SU-DHL-6 (cell line): ENCODE measurements around the gene NTM.

Experiments used
- H2AFZ ChIP-seq: fragments of 200-600 bp; sonication (generic); 2 replicates; pipeline ENCODE4 v1.6.1; 2014; ENCODE audit warnings: low read depth, mild to moderate bottlenecking, moderate library complexity, mixed read lengths, antibody characterized with exemption, low read length; ENCODE audit not compliant: severe bottlenecking
- H3F3A ChIP-seq: fragments of 200-600 bp; shearing (Covaris generic); 2 replicates; pipeline ENCODE4 v1.6.0; 2016; ENCODE audit warnings: antibody characterized with exemption, mild to moderate bottlenecking; ENCODE audit not compliant: insufficient read depth
- H3K27ac ChIP-seq: fragments of 200-600 bp; sonication (generic); 2 replicates; pipeline ENCODE4 v1.5.1; 2016; ENCODE audit warnings: low read depth, mild to moderate bottlenecking, low read length, moderate library complexity, mixed read lengths
- H3K27me3 ChIP-seq: fragments of 200-600 bp; sonication (generic), shearing (Covaris generic); 2 replicates; pipeline ENCODE4 v1.6.0; 2014; ENCODE audit warnings: mild to moderate bottlenecking, low read length
- H3K36me3 ChIP-seq: fragments of 200-600 bp; sonication (generic); 2 replicates; pipeline ENCODE4 v1.6.1; 2014; ENCODE audit warnings: mild to moderate bottlenecking, low read length, mixed read lengths
- H3K4me2 ChIP-seq: fragments of 300-600, 200-600 bp; shearing (Covaris generic), sonication (generic); 2 replicates; pipeline ENCODE4 v1.6.0; 2014; ENCODE audit warnings: low read length, low read depth, mild to moderate bottlenecking; ENCODE audit not compliant: poor library complexity, severe bottlenecking
- H3K4me3 ChIP-seq: fragments of 200-600 bp; sonication (generic); 2 replicates; pipeline ENCODE4 v1.5.1; 2014; ENCODE audit warnings: antibody characterized with exemption, low read length, mild to moderate bottlenecking, mixed read lengths; ENCODE audit not compliant: insufficient read depth, poor library complexity, severe bottlenecking
- H3K79me2 ChIP-seq: fragments of 200-600 bp; sonication (generic); 2 replicates; pipeline ENCODE4 v1.6.1; 2014; ENCODE audit warnings: mild to moderate bottlenecking, low read length, moderate library complexity; ENCODE audit not compliant: insufficient read depth
- H3K9ac ChIP-seq: fragments of 200-600 bp; sonication (generic); 2 replicates; pipeline ENCODE4 v1.7.0; 2014; ENCODE audit warnings: mild to moderate bottlenecking, low read length
- H3K9me2 ChIP-seq: fragments of 200-600 bp; sonication (generic); replicated peaks from 2 replicates; pipeline ENCODE4 v1.6.1; 2014; ENCODE audit warnings: low read length; ENCODE audit not compliant: insufficient read depth
- H3K9me3 ChIP-seq: fragments of 200-600 bp; sonication (generic); 2 replicates; pipeline ENCODE4 v1.6.1; 2014; ENCODE audit warnings: low read length, mixed read lengths; ENCODE audit not compliant: insufficient read depth
- H4K20me1 ChIP-seq: fragments of 200-600 bp; sonication (generic); 2 replicates; pipeline ENCODE4 v1.6.1; 2014; ENCODE audit warnings: low read depth, mild to moderate bottlenecking, antibody characterized with exemption, low read length, moderate library complexity, mixed read lengths
- EZH2phosphoT487 ChIP-seq: fragments of 200-600 bp; sonication (generic), shearing (Covaris generic); conservative IDR thresholded peaks from 2 replicates; pipeline ENCODE4 v1.6.1; 2018; ENCODE audit warnings: mild to moderate bottlenecking, antibody characterized with exemption, low read length, moderate library complexity, mixed read lengths
- TF ChIP-seq, protein P1 (sequence below): fragments of 200-600 bp; sonication (generic); IDR thresholded peaks from one replicate; pipeline ENCODE4 v1.5.1; 2017; ENCODE audit warnings: antibody characterized with exemption, mild to moderate bottlenecking, low read length, moderate library complexity; ENCODE audit not compliant: insufficient read depth, poor library complexity, severe bottlenecking

NTM gene

DNA sequence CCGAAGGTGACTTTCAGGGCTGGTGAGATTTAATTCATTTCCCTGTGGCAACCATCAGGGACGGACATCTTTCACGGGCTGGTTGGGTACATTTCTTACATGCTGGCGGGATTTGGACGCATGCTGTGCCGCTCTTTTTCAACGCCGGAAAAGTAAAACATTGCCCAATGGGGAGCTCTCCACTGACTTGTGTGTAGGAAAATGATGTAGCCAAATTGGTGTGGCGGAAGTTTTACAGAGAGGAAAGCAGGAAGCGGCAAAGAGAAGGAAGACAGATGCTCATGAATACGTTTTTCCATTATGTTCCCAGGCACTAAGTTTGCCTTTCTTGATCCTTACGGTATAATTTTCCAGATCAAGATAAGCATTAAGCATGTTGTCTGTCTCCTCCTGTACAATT, 375.8 kb downstream of the NTM start:
- Histone ChIP-seq H4K20me1 (no peaks in the 10 kb centered on the region), H3K4me2 (no peak overlapping the region), H3K36me3 (no peaks in the 10 kb centered on the region), H3K27ac (no peak overlapping the region), H3K79me2 (no peaks in the 10 kb centered on the region), H3K4me3 (no peak overlapping the region), H3F3A (no peaks in the 10 kb centered on the region), H3K9ac (no peak overlapping the region), H3K9me3 (no peaks in the 10 kb centered on the region), H2AFZ (no peak overlapping the region), H3K27me3 (no peaks in the 10 kb centered on the region), H3K9me2 (no peaks in the 10 kb centered on the region)
- TF ChIP-seq, protein P1, sequence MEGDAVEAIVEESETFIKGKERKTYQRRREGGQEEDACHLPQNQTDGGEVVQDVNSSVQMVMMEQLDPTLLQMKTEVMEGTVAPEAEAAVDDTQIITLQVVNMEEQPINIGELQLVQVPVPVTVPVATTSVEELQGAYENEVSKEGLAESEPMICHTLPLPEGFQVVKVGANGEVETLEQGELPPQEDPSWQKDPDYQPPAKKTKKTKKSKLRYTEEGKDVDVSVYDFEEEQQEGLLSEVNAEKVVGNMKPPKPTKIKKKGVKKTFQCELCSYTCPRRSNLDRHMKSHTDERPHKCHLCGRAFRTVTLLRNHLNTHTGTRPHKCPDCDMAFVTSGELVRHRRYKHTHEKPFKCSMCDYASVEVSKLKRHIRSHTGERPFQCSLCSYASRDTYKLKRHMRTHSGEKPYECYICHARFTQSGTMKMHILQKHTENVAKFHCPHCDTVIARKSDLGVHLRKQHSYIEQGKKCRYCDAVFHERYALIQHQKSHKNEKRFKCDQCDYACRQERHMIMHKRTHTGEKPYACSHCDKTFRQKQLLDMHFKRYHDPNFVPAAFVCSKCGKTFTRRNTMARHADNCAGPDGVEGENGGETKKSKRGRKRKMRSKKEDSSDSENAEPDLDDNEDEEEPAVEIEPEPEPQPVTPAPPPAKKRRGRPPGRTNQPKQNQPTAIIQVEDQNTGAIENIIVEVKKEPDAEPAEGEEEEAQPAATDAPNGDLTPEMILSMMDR, result no peak

DNA sequence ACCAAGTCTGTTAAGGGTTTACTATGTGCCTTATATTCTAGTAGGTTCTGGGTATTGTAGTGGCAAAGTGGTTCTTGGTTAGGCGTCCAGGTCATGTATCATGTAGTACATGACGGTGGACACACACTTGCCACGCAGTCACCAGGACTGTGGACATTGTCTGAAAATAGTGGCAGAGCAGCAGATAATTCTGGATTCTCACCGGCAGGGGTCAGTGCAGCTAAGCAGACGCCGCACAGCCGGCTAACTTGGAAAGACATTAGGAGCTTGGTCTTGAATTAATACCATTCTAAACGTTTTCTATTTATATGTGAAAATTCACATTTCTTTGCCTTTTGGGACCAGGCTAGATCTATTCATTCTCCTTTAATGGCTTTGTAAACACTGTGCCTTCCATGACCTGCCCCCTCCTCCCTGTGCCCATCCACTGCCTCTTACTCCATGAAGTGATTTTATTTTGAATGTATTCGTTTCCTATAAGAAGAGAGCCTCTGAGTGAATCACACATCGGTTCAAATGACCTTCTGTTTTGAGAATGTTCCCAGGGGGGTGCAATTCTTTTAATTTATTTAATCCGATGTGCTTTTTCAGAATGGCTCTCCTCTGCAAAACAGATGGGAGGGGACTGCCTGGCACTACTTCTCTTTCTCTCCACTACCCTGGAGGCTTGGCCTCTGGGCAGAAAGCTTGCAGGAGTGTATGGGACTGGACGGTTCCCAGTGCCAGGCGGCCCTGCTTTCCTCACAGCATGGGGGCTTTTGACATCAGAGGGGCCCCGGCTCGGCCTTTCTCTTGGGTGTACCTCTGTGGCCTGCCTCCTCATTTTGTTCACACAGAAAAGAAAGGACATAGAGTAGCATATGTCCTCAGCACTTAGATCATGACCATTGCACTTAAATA, 378.0 kb downstream of the NTM start:
- Histone ChIP-seq H3K4me3 (no peak overlapping the region), H3K9ac (no peak overlapping the region), H3K36me3 (no peaks in the 10 kb centered on the region), H3K9me2 (no peaks in the 10 kb centered on the region), H3K79me2 (no peaks in the 10 kb centered on the region), H2AFZ (no peak overlapping the region), H3K4me2 (no peak overlapping the region), H3K27me3 (no peaks in the 10 kb centered on the region), H3K27ac (no peak overlapping the region), H3K9me3 (no peaks in the 10 kb centered on the region), H4K20me1 (no peaks in the 10 kb centered on the region), H3F3A (no peaks in the 10 kb centered on the region)
- TF ChIP-seq EZH2phosphoT487, result no peak
- TF ChIP-seq, protein P1, result no peak

DNA sequence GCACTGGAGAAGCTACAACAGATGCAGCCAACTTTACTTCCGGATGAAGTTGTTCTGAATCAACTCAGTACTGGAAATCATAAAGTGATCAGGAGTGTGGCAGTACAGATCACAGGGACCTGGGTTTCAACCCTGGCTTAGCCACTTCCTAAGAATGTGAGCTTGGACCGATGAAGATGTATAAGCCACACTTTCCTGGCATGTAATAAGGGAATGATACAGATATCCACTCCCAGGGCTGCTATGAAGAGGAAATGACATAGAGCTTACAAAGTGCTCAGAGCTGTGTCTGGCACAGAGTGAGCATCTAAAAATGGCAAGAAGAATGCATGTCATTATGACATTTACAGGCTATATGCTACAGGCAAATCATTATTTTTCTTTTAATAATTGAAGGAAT, 378.7 kb downstream of the NTM start:
- Histone ChIP-seq H3K4me2 (no peak overlapping the region), H4K20me1 (no peaks in the 10 kb centered on the region), H3K27ac (no peak overlapping the region), H3K27me3 (no peaks in the 10 kb centered on the region), H3K4me3 (no peak overlapping the region), H3K79me2 (no peaks in the 10 kb centered on the region), H3K9me2 (no peaks in the 10 kb centered on the region), H3K36me3 (no peaks in the 10 kb centered on the region), H3F3A (no peaks in the 10 kb centered on the region), H3K9me3 (no peaks in the 10 kb centered on the region), H2AFZ (no peak overlapping the region), H3K9ac (no peak overlapping the region)
- no peak for TF ChIP-seq EZH2phosphoT487
- TF ChIP-seq, protein P1, result no peak
